Adrenal gland (tissue), 5 donors: Measurements from ENCODE around the gene CHEK2.
"Not testable (repeated sequence)": the region's sequence is repeated elsewhere in the genome, so short reads cannot be mapped to it uniquely, and the experiment has no call there.

Experiments used
- CTCF ChIP-seq, 6 experiments: fragments of 450-650 bp in 4 of 6; fragments of 200-600 bp in 2 of 6; sonication (generic) in 1 of 6; IDR thresholded peaks; 1 replicate in 5 of 6; 2 replicates in 1 of 6; pipeline versions ENCODE4 v1.5.1 to v1.8.0; 2016 to 2021; ENCODE audit warnings: antibody characterized with exemption in 6 of 6, mild to moderate bottlenecking in 2 of 6, moderate library complexity in 1 of 6
- POLR2A ChIP-seq, 2 donors: fragments of 450-650 bp; IDR thresholded peaks; one replicate each; pipeline ENCODE4 v1.6.1; 2017; ENCODE audit warnings: antibody characterized with exemption in 2 of 2, mild to moderate bottlenecking in 2 of 2, moderate library complexity in 1 of 2
- donor health status: DM: no; HTN: no; CAD: no.

- not testable (repeated sequence) for TF ChIP-seq CTCF, POLR2A (IDR thresholded peaks at IDR 0.05)
These were observed 12.9 kb upstream of the CHEK2 start for GRCh38 chr22:28754512-28754911.
